HG02970 (cell line): ENCODE data around the gene LRCH2.
"Not testable (repeated sequence)": the region's sequence is repeated elsewhere in the genome, so short reads cannot be mapped to it uniquely, and the experiment has no call there.

Experiments
- ATAC-seq: cut with Tn5 transposase; IDR thresholded peaks from one replicate; pipeline ENCODE4 v1.9.1; 2021; ENCODE audit warnings: mild to moderate bottlenecking, moderate library complexity, moderate number of reproducible peaks; ENCODE audit not compliant: unreplicated experiment, low FRiP score

The LRCH2 gene

DNA sequence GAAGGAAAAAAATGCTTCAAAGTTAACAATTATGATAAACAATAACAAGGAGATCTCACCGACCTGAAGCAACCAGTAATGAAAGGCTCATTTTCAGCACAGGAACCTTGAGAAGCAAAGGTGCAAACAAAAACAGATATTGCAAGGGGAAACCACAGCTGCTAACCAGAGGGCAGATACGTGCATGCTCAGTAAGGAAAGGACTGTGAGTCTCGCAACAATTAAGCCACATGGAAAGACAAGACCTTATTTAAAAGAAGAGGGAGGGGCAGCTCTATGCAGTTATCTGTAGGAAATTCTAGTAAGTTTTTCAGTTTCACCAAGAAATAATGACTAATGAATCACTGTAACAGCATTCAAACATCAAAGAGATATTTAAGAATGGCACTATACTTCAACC, 19.3 kb downstream of the LRCH2 start:
- ATAC-seq = no peak

DNA sequence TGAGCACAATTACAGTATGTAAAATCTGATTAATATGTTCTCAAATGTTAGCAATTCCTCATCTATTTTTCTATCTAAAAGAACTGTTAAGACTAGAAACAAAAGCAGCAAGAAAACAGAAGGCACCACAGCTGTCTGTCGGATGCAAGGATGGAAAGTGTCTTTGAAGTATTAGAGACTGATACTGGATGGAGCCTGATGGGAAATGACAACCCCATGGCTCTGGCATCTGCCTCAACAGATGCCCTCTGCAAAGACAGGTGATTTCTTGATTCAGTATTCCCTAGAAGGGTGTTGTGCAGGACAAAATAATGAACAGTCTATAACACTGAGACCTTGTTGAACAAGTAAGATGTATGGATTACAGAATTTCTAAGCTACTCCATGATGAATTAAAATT, 19.7 kb downstream of the LRCH2 start:
- no peak for ATAC-seq

DNA sequence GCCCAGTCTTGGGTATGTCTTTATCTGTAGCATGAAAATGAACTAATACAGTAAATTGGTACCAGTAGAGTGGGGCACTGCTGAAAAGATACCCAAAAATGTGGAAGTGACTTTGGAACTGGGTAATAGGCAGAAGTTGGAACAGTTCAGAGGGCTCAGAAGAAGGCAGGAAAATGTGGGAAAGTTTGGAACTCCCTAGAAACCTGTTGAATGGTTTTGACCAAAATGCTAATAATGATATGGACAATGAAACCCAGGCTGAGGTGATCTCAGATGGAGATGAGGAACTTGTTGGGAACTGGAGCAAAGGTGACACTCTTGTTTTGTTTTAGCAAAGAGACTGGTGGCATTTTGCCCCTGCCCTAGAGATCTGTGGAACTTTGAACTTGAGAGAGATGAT, 24.3 kb downstream of the LRCH2 start:
- ATAC-seq = not testable (repeated sequence)

DNA sequence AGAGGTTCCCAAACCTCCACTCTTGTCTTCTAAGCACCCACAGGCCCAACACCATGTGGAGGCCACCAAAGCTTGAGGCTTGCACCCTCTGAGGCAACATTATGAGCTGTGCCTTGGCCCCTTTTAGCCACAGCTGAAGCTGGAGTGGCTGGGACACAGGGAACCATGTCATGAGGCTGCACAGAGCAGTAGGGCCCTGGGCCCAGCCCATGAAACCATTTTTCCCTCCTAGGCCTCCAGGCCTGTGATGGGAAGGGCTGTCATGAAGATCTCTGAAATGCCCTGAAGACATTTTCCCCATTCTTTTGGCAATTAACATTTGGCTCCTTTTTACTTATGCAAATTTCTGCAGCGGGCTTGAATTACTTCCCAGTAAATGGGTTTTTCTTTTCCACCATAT, 29.9 kb downstream of the LRCH2 start:
- ATAC-seq = no peak

DNA sequence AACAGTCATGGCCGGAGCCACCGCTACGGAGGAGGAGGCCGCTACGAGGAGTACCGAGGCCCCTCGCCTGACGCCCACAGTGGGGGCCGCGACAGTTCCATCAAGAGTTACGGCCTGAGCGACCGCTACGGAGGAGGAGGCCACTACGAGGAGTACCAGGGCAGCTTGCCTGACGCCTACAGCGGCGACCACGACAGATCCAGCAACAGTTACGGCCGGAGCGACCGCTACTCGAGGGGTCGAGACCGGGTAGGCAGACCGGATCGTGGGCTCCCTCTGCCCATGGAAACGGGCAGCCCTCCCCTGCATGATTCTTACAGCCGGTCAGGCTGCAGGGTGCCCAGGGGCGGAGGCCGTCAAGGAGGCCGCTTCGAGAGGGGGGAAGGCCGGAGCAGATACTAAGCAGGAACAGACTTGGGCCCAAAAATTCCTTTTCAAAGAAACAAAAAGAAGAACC, 41.6 kb downstream of the LRCH2 start:
- no peak for ATAC-seq

DNA sequence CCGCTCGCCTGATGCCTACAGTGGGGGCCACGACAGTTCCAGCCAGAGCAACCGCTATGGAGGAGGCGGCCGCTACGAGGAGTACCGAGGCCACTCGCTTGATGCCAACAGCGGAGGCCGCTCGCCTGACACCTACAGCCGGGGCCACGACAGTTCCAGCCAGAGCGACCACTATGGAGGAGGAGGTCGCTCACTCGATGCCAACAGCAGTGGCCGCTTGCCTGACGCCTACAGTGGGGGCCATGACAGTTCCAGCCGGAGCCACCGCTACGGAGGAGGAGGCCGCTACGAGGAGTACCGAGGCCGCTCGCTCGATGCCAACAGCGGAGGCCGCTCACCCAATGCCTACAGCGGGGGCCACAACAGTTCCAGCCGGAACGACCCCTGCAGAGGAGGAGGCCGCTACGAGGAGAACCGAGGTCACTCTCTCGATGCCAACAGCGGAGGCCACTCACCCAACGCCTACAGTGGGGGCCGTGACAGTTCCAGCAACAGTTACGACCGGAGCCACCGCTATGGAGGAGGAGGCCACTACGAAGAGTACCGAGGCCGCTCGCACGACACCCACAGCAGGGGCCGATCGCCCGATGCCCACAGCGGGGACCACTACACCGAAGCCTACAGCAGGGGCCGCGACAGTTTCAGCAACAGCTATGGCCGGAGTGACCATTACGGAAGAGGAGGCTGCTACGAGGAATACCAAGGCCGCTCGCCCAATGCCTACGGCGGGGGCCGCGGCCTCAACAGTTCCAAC, 42.2 kb downstream of the LRCH2 start:
- ATAC-seq = no peak

DNA sequence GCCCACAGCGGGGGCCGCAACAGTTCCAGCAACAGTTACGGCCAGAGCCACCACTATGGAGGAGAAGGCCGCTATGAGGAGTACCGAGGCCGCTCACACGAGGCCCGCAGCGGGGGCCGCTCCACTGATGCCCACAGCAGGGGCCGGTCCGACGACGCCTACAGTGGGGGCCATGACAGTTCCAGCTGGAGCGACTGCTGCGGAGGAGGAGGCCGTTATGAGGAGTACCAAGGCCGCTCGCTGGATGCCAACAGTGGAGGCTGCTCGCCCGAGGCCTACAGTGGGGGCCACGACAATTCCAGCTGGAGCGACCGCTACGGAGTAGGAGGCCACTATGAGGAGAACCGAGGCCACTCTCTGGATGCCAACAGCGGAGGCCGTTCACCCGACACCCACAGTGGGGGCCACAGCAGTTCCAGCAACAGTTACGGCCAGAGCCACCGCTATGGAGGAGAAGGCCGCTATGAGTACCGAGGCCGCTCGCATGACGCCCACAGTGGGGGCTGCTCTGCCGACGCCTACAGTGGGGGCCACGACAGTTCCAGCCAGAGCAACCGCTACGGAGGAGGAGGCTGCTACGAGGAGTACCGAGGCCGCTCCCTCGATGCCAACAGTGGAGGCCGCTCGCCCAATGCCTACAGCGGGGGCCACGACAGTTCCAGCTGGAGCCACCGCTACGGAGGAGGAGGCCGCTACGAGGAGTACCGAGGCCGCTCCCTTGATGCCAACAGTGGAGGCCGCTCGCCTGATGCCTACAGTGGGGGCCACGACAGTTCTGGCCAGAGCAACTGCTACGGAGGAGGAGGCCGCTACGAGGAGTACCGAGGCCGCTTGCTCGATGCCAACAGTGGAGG, 43.0 kb downstream of the LRCH2 start:
- no peak for ATAC-seq

DNA sequence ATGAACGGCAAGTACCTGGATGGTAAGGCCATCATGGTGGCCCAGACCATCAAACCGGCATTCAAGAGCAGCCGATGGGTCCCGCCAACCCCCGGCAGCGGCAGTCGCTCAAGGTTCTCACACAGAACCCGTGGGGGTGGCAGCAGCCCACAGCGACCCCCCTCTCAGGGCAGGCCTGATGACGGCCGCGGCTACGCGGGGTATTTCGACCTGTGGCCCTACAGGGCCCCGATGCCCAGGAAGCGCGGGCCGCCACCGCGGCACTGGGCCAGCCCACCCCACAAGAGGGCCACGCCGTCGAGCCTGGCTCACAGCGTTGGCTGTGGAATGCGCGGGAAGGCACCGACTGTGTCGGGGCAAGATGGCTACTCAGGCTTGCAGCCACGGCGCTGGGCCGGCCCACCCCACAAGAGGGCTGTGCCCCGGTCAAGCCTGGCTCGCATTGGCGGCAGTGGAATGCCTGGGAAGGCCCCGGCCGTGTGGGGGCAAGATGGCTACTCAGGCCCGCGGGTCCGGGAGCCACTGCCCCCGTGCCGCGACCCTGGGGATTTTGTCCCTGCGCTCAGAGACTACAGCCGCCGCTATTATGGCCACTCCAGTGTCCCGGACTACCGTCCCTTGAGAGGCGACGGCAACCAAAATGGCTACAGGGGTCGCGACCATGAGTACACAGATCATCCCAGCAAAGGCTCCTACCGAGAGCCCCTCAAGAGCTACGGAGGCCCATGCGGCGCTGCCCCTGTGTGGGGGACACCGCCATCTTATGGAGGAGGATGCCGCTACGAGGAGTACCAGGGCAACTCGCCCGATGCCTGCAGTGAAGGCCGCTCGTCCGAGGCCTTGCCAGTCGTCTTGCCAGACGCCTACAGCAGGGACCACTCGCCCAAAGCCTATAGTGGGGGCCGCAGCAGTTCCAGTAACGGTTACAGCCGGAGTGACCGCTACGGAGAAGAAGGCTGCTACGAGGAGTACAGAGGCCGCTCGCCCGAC, 44.0 kb downstream of the LRCH2 start:
- no peak for ATAC-seq

DNA sequence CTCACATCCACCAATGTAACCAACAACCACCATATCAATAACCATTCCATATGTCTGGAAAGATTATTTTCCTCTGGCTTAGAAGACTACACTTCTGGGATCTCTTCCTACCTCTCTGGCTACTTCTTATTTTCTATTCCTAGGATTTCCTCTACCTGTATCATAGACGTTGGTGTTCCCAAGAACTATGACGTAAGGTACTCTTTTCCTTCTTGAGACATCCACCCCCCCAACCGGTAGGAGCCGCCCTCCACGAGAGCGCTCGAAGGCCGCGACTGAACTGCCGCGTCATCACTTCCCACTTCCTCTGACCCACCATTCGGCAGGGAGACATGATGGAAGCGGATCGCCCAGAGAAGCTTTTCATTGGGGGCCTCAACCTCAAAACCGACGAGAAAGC, 44.8 kb downstream of the LRCH2 start, which contains the start of gene RBMXL3:
RBMXL3 (plus strand) TSS at position 301 of the 400 bp plus-strand sequence; CDS start at position 333, 32 bp downstream.
- ATAC-seq = no peak

DNA sequence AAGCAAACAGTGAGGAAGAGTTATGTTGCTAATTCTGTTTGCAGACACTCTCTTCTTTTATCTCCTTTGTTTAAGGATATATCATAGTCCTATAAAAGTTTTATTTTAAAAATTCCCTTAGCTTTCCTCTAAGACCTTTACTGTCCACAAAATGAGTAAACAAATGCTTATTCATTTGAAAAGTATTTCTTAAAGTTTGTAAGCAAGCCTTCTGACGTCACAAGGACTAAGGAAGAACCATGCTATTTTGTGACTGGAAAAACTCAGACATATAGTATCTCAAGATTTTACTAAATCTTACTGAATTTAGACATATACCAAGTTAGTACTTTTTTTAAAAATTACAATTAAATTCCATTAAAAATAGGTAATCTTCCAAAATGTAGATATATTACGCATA, 49.9 kb downstream of the LRCH2 start:
- ATAC-seq = no peak

DNA sequence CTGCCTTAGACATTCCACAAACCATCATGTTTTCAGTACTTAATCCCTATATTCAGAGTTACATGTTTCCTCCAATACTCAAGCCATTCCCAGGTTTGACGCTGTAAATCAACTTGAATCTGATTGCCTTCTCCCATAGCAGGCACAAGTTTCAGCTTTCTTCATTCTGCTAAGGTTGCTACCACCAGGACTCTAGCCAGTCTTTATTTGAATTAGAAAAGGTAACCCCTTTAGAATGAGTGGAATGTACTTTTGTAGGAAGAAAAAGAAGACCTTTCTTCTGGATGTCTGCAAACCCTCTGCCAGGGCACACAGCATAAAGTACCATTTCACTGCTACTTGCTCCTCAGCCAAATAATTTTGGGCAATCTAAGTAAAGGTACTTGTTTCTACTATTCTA, 55.4 kb downstream of the LRCH2 start:
- no peak for ATAC-seq

DNA sequence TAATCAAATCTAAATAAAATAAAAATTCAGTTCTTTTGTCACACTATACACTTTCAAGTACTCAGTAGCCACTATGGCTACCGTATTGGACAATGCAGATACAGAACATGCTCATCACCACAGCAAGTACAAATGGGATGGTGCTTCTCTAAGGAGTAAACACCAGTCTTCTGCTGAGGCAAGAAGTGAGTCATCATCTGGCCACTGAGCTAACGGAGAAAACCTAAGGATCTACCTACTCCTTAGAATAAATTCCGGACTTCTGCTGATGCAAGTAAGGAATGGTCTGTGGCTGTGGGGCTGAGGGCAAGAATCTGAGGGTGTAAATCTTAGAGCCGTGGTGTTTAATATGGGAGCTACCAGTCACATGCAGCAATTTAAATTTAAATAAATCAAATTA, 56.0 kb downstream of the LRCH2 start:
- no peak for ATAC-seq

DNA sequence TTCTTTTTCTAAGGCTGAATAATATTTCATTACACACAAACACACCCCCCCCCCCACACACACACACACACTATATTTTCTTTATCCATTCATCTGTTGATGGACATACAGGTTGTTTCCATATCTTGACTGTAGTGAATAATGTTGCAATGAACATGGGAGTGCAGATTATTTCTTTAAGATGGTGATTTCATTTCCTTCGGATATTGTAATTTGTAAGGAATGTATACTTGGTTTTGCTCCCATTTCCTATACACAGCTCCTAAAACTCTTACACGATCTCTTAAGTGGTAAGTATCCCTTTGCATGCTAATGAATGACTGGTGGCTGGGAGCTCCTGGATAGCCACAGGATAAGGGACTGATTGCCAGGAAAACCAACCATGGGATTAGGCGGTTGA, 59.3 kb downstream of the LRCH2 start:
- no peak for ATAC-seq

DNA sequence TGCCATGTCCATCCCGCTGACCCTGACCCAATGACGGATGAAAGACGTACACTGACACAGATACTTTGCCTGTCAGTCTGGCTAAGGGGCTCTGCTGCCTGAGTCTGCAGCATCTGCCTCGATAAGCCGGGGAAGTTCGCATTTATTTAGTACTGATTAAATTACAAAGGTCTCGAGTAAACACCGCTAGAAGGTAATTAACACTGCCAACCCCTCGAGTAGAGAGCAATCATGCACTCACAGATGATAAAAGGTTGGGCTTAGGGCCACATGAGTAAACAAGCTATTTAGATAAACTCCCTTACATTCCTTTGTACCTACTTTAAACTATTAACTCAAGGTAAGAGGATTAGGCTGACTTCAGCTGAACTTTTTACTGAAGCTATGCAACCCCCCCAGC, 60.7 kb downstream of the LRCH2 start:
- ATAC-seq = no peak

DNA sequence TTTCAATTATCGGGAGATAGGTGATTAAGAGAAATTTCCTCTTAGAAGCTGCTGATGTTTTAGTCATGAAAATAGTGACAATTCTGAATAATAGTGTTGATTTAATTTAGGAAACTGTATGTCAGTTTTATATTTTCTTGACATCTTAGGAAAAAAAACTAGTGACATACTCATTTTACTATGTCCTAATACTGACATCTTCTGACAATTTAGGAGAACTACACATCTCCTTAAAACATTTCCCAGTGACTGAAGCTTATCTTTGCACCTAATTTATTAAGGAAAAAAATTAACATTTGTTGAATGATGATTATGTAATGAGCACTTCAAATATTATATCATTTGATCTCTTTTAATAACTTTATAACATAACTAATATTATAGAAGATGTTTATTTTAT, 86.7 kb downstream of the LRCH2 start:
- ATAC-seq = no peak

DNA sequence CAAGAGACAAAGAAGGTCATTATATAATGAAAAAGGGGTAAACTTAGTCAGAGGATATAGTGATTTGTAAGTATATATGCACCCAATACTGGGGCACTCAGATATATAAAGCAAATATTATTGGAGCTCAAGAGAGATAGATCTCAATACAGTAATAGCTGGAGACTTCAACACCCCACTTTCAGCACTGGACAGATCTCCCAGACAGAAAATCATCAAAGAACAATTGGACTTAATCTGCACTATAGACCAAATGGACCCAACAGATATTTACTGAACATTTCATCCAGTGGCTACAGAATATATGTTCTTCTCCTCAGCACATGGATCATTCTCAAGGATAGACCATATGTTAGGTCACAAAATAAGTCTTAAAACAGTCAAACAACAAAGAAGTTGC, 91.8 kb downstream of the LRCH2 start:
- no peak for ATAC-seq

DNA sequence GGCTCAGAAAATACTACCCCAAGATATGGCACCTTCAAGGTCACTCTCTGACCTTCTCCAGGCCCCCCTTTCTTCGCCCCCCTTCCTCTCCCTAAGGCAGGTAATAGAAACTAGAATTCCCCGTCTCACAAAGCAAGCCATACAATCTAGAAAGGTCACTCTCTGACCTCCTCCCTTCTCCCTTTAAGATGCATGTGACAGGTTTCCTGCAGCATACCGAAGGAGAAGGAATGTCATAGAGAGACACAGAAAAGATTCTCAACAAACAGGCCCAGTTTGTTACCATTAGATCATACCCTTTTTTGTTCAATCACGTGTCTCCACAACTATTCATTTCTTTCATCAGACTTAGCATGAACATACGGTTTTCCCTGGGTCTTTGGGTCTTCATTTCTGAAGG, 95.9 kb downstream of the LRCH2 start:
- ATAC-seq = no peak

DNA sequence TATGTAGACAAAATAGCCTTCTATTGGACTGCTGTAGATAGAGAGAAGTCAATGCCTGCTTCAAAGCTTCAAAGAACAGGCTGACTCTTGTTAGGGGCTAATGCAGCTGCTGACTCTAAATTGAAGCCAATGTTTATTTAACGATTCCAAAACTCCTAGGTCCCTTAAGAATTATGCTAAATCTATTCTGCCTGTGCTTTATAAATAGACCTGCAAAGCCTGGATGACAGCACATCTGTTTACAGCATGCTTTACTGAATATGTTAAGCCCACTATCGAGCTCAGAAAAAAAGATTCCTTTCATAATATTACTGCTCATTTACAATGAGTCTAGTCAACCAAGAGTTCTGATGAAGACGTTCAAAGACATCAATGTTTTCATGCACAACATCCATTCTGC, 99.5 kb downstream of the LRCH2 start:
- ATAC-seq = no peak

DNA sequence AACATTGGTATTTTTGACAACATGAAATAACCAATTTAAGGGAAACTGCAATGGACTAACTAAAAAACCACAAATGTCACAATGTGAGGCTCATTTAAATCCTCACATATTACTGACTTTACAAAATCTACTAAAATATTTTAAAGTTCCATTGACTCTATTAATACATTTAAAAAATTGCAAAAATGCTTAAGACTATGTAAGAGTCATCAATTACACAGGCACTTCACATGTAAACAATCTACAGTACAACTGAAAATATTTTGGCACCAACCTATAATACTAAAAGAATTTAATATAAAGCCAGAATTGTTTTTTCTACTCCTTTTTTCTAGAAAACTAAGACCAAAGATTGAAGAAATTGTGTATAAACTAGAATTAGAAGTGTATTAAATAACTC, 121.5 kb downstream of the LRCH2 start:
- ATAC-seq = no peak

DNA sequence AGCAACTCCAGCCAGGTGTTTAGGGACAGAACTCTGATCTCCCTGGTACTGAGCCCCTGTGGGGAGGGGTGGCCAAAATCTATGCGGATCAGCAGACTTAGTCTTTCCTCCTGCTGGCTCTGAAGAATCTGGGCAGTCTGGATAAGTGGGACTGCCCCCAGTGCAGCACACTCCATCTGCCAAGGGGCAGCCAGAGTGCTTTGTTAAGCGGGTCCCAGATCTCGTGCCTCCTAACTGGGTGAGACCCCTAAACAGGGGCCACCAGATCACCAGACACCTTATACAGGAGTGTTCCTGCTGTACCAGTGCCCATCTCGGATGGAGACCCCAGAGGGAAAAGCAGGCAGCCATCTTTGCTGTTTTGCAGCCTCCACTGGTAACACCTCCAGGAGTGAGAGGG, 135.0 kb downstream of the LRCH2 start:
- ATAC-seq = no peak

DNA sequence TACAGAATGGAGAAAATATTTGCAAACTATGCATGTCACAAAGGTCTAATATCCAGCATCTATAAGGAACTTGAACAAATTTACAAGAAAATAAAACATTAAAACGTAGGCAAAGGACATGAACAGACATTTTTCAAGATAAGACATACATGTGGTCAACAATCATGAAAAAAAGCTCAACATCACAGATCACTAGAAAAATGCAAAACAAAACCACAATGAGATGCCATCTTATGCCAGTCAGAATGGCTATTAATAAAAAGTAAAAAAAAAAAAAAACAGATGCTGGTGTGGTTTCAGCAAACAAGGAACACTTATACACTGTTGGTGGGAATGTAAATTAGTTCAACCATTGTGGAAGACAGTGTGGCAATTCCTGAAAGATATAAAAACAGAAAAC, 140.7 kb downstream of the LRCH2 start:
- ATAC-seq = no peak
